HEK293 (cell line): Measurements from ENCODE around the gene OR52I1.

ENCODE experiments used
- CTCF ChIA-PET: fragments of 350-600 bp; formaldehyde crosslinking; extraction: SDS; loops from one replicate; lab custom pipeline; 2021; ENCODE audit warnings: antibody characterized with exemption; lab: Yijun Ruan, JAX
- POLR2A ChIA-PET: fragments of 300-600 bp; formaldehyde crosslinking; extraction: SDS; loops from one replicate; lab custom pipeline; 2020; ENCODE audit warnings: antibody characterized with exemption, inconsistent platforms; lab: Yijun Ruan, JAX
- H3K27ac ChIP-seq: fragments of 200-500 bp; sonication (Bioruptor generic); 2 replicates; pipeline ENCODE4 v1.5.1; 2014; ENCODE audit warnings: low read depth, low read length, control low read depth, inconsistent platforms; ENCODE audit errors: extremely low read depth
- H3K36me3 ChIP-seq, 2 experiments: fragments of 200-500 bp in 1 of 2; sonication (Bioruptor generic) in 1 of 2; 1 replicate in 1 of 2; 2 replicates in 1 of 2; pipeline ENCODE4 v1.5.1; 2014 to 2017; ENCODE audit warnings: inconsistent platforms in 2 of 2, low read length in 2 of 2; ENCODE audit not compliant: control insufficient read depth in 2 of 2, insufficient read depth in 1 of 2
- H3K4me1 ChIP-seq: fragments of 200-500 bp; sonication (Bioruptor generic); 2 replicates; pipeline ENCODE4 v1.5.1; 2014; ENCODE audit warnings: mild to moderate bottlenecking, low read length, inconsistent platforms; ENCODE audit not compliant: control insufficient read depth, insufficient read depth
- H3K4me3 ChIP-seq: 2 replicates; pipeline ENCODE4 v1.5.1; 2011; ENCODE audit warnings: low read depth, mild to moderate bottlenecking, control low read depth, low read length, moderate library complexity
- H3K9me3 ChIP-seq: fragments of 200-500 bp; sonication (Bioruptor generic); 2 replicates; pipeline ENCODE4 v1.5.1; 2014; ENCODE audit warnings: low read depth, low read length, inconsistent platforms; ENCODE audit not compliant: control insufficient read depth, insufficient read depth
- SALL2 ChIP-seq: fragments of 450-650 bp; formaldehyde crosslinking; IDR thresholded peaks from 2 replicates; pipeline ENCODE4 v1.5.0; 2017; ENCODE audit warnings: missing biosample characterization, mild to moderate bottlenecking, missing genetic modification characterization, borderline replicate concordance
- SP7 ChIP-seq: fragments of 450-650 bp; formaldehyde crosslinking; IDR thresholded peaks from 2 replicates; pipeline ENCODE4 v1.5.1; 2016; ENCODE audit warnings: missing biosample characterization, missing genetic modification characterization
- WT1 ChIP-seq: fragments of 450-650 bp; formaldehyde crosslinking; IDR thresholded peaks from 2 replicates; pipeline ENCODE4 v1.5.1; 2016; ENCODE audit warnings: missing biosample characterization, missing genetic modification characterization
- ZBTB17 ChIP-seq: fragments of 450-650 bp; formaldehyde crosslinking; IDR thresholded peaks from 2 replicates; pipeline ENCODE4 v1.5.1; 2016; ENCODE audit warnings: missing biosample characterization, missing genetic modification characterization
- ZBTB20 ChIP-seq: fragments of 450-650 bp; formaldehyde crosslinking; IDR thresholded peaks from 2 replicates; pipeline ENCODE4 v1.5.1; 2016; ENCODE audit warnings: missing biosample characterization, missing genetic modification characterization
- ZEB2 ChIP-seq: fragments of 450-650 bp; formaldehyde crosslinking; IDR thresholded peaks from 2 replicates; pipeline ENCODE4 v1.5.1; 2016; ENCODE audit warnings: missing biosample characterization, missing genetic modification characterization
- ZNF138 ChIP-seq: fragments of 450-650 bp; formaldehyde crosslinking; IDR thresholded peaks from 2 replicates; pipeline ENCODE4 v1.5.1; 2016; ENCODE audit warnings: missing biosample characterization, missing genetic modification characterization, borderline replicate concordance
- ZNF174 ChIP-seq: fragments of 450-650 bp; formaldehyde crosslinking; IDR thresholded peaks from 2 replicates; pipeline ENCODE4 v1.5.0; 2017; ENCODE audit warnings: missing biosample characterization, mild to moderate bottlenecking, missing genetic modification characterization
- ZNF223 ChIP-seq: fragments of 450-650 bp; formaldehyde crosslinking; IDR thresholded peaks from 2 replicates; pipeline ENCODE4 v1.5.1; 2016; ENCODE audit warnings: missing biosample characterization, missing genetic modification characterization
- ZNF24 ChIP-seq: fragments of 450-650 bp; formaldehyde crosslinking; IDR thresholded peaks from 2 replicates; pipeline ENCODE4 v1.5.1; 2016; ENCODE audit warnings: missing biosample characterization, missing genetic modification characterization
- ZNF292 ChIP-seq: fragments of 450-650 bp; formaldehyde crosslinking; IDR thresholded peaks from 2 replicates; pipeline ENCODE4 v1.5.1; 2016; ENCODE audit warnings: low read depth, missing biosample characterization, missing genetic modification characterization, borderline replicate concordance
- ZNF350 ChIP-seq: fragments of 450-650 bp; formaldehyde crosslinking; IDR thresholded peaks from 2 replicates; pipeline ENCODE4 v1.5.0; 2017; ENCODE audit warnings: missing biosample characterization, mild to moderate bottlenecking, missing genetic modification characterization
- ZNF391 ChIP-seq: fragments of 450-650 bp; formaldehyde crosslinking; IDR thresholded peaks from 2 replicates; pipeline ENCODE4 v1.5.1; 2016; ENCODE audit warnings: low read depth, missing biosample characterization, missing genetic modification characterization, borderline replicate concordance
- ZNF416 ChIP-seq: fragments of 450-650 bp; formaldehyde crosslinking; IDR thresholded peaks from 2 replicates; pipeline ENCODE4 v1.5.1; 2016; ENCODE audit warnings: missing biosample characterization, missing genetic modification characterization
- ZNF555 ChIP-seq: fragments of 450-650 bp; formaldehyde crosslinking; conservative IDR thresholded peaks from 2 replicates; pipeline ENCODE4 v1.5.1; 2017; ENCODE audit warnings: missing biosample characterization, mild to moderate bottlenecking, missing genetic modification characterization, inconsistent platforms
- ZNF560 ChIP-seq: fragments of 450-650 bp; formaldehyde crosslinking; IDR thresholded peaks from 2 replicates; pipeline ENCODE4 v1.5.1; 2017; ENCODE audit warnings: missing biosample characterization, missing genetic modification characterization, borderline replicate concordance
- ZNF596 ChIP-seq: fragments of 450-650 bp; IDR thresholded peaks from 2 replicates; pipeline ENCODE4 v1.5.0; 2018; ENCODE audit warnings: missing biosample characterization, mild to moderate bottlenecking, missing genetic modification characterization, moderate library complexity
- ZNF658 ChIP-seq: fragments of 450-650 bp; formaldehyde crosslinking; IDR thresholded peaks from 2 replicates; pipeline ENCODE4; 2016; ENCODE audit warnings: missing biosample characterization, missing genetic modification characterization
- ZNF701 ChIP-seq: fragments of 450-650 bp; formaldehyde crosslinking; IDR thresholded peaks from 2 replicates; pipeline ENCODE4 v1.5.1; 2016; ENCODE audit warnings: missing biosample characterization, missing genetic modification characterization
- ZSCAN16 ChIP-seq: fragments of 450-650 bp; formaldehyde crosslinking; IDR thresholded peaks from 2 replicates; pipeline ENCODE4 v1.5.1; 2016; ENCODE audit warnings: missing biosample characterization, missing genetic modification characterization
- TF ChIP-seq, protein P1 (sequence below): fragments of 450-650 bp; formaldehyde crosslinking; IDR thresholded peaks from 2 replicates; pipeline ENCODE4 v1.5.1; 2016; ENCODE audit warnings: missing biosample characterization, missing genetic modification characterization, low read depth
- TF ChIP-seq, protein P2 (sequence below): fragments of 450-650 bp; formaldehyde crosslinking; IDR thresholded peaks from 2 replicates; pipeline ENCODE4 v1.5.1; 2016; ENCODE audit warnings: missing biosample characterization, missing genetic modification characterization
- TF ChIP-seq, protein P3 (sequence below): fragments of 450-650 bp; formaldehyde crosslinking; IDR thresholded peaks from 2 replicates; pipeline ENCODE4 v1.5.1; 2016; ENCODE audit warnings: missing biosample characterization, missing genetic modification characterization, borderline replicate concordance
- TF ChIP-seq, protein P4 (sequence below): fragments of 450-650 bp; formaldehyde crosslinking; IDR thresholded peaks from 2 replicates; pipeline ENCODE4 v1.5.1; 2016; ENCODE audit warnings: missing biosample characterization, missing genetic modification characterization, borderline replicate concordance
- TF ChIP-seq, protein P5 (sequence below): sonication (generic); formaldehyde crosslinking; IDR thresholded peaks from 2 replicates; pipeline ENCODE4 v1.8.1; 2022; ENCODE audit warnings: mild to moderate bottlenecking, moderate library complexity, missing genetic modification reagents

Gene OR52I1

DNA sequence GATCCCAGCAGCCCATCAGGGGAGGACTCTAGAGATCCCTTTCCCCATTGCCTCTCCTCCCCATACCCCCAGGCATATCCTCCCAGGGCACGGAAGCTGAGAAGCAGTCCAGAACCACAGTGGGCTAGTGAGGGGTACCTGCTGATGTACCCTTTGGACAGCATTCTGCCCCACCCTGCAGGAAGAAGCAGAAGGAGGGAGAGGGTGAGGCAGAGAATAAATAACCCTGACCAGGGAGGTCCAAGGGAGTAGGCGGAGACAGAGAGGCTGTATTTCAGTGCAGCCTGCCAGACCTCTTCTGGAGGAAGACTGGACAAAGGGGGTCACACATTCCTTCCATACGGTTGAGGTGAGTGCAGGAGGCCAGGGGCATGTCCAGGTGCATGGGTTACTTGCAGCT lies 49.8 kb downstream of the OR52I1 start, which contains the start of gene OR51E1:
Gene OR51E1, plus strand, starts transcription at position 301 of the 400 bp plus-strand sequence. CDS start 8,545 bp downstream, outside the sequence.
- Histone ChIP-seq H3K4me3 (no peak within 1 kb of the TSS), H3K4me1 (no peaks in the 10 kb centered on the region), H3K36me3 (no peaks in the 10 kb centered on the region)
- TF ChIP-seq SP7 (tag by site-specific recombination) = no peak
- no peak for TF ChIP-seq ZBTB20 (tag by site-specific recombination)
- TF ChIP-seq ZNF174 (tag by site-specific recombination) = no peak
- TF ChIP-seq, protein P1, sequence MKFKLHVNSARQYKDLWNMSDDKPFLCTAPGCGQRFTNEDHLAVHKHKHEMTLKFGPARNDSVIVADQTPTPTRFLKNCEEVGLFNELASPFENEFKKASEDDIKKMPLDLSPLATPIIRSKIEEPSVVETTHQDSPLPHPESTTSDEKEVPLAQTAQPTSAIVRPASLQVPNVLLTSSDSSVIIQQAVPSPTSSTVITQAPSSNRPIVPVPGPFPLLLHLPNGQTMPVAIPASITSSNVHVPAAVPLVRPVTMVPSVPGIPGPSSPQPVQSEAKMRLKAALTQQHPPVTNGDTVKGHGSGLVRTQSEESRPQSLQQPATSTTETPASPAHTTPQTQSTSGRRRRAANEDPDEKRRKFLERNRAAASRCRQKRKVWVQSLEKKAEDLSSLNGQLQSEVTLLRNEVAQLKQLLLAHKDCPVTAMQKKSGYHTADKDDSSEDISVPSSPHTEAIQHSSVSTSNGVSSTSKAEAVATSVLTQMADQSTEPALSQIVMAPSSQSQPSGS (tag by site-specific recombination) = no peak
- TF ChIP-seq ZNF701 = no peak
- no peak for TF ChIP-seq ZNF350 (tag by site-specific recombination)
- no peak for TF ChIP-seq ZEB2
- no peak for TF ChIP-seq ZNF596
- TF ChIP-seq ZNF292 (tag by site-specific recombination) = no peak
- TF ChIP-seq, protein P2, sequence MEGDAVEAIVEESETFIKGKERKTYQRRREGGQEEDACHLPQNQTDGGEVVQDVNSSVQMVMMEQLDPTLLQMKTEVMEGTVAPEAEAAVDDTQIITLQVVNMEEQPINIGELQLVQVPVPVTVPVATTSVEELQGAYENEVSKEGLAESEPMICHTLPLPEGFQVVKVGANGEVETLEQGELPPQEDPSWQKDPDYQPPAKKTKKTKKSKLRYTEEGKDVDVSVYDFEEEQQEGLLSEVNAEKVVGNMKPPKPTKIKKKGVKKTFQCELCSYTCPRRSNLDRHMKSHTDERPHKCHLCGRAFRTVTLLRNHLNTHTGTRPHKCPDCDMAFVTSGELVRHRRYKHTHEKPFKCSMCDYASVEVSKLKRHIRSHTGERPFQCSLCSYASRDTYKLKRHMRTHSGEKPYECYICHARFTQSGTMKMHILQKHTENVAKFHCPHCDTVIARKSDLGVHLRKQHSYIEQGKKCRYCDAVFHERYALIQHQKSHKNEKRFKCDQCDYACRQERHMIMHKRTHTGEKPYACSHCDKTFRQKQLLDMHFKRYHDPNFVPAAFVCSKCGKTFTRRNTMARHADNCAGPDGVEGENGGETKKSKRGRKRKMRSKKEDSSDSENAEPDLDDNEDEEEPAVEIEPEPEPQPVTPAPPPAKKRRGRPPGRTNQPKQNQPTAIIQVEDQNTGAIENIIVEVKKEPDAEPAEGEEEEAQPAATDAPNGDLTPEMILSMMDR (tag by site-specific recombination) = no peak
- TF ChIP-seq, all 188 proteins: peak for 0
- Histone ChIP-seq H3K9me3 (no peaks in the 10 kb centered on the region), H3K27ac (no peak within 1 kb of the TSS)
- ChIA-PET CTCF (interaction anchor here (1.2 kb wide), 1 partner anchor 17 kb away, joined by 4 read pairs; no protein-coding TSS in a partner anchor), POLR2A (no interaction called here)

DNA sequence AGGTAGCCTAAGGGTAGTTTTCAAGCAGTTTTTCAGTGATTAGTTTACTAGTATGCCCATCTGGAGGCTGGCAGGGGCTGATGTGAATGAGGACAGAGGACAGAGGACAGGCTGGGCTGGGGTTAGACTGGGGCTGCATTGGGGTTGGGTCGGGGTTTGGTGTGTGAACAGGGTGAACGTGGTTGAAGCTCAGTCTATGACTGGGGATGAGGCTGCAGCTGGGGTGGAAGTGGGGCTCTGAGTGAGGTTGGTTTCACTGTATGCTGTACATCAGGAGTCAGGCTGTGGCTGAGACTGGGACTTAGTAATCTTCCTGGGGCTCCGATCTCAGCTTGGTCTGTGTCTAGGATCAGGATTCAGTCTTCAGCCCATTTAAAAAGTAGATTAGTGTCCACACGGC lies 50.4 kb downstream of the OR52I1 start:
- Histone ChIP-seq H3K9me3 (no peaks in the 10 kb centered on the region), H3K4me1 (no peaks in the 10 kb centered on the region), H3K4me3 (no peak overlapping the region), H3K36me3 (no peaks in the 10 kb centered on the region), H3K27ac (no peak overlapping the region)
- POLR2A ChIA-PET = no interaction called here
- TF ChIP-seq ZSCAN16 (tag by site-specific recombination) (no peak), WT1 (tag by site-specific recombination) (no peak), ZBTB17 (no peak), ZNF560 (tag by site-specific recombination) (no peak), ZNF138 (tag by site-specific recombination) (no peak), ZNF555 (no peak), ZNF223 (no peak), ZNF658 (no peak), ZNF391 (tag by site-specific recombination) (no peak), SALL2 (tag by site-specific recombination) (no peak), ZNF416 (tag by site-specific recombination) (no peak), ZNF24 (tag by site-specific recombination) (no peak)
- TF ChIP-seq, protein P3, sequence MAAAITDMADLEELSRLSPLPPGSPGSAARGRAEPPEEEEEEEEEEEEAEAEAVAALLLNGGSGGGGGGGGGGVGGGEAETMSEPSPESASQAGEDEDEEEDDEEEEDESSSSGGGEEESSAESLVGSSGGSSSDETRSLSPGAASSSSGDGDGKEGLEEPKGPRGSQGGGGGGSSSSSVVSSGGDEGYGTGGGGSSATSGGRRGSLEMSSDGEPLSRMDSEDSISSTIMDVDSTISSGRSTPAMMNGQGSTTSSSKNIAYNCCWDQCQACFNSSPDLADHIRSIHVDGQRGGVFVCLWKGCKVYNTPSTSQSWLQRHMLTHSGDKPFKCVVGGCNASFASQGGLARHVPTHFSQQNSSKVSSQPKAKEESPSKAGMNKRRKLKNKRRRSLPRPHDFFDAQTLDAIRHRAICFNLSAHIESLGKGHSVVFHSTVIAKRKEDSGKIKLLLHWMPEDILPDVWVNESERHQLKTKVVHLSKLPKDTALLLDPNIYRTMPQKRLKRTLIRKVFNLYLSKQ (tag by site-specific recombination) = no peak
- TF ChIP-seq, protein P4, sequence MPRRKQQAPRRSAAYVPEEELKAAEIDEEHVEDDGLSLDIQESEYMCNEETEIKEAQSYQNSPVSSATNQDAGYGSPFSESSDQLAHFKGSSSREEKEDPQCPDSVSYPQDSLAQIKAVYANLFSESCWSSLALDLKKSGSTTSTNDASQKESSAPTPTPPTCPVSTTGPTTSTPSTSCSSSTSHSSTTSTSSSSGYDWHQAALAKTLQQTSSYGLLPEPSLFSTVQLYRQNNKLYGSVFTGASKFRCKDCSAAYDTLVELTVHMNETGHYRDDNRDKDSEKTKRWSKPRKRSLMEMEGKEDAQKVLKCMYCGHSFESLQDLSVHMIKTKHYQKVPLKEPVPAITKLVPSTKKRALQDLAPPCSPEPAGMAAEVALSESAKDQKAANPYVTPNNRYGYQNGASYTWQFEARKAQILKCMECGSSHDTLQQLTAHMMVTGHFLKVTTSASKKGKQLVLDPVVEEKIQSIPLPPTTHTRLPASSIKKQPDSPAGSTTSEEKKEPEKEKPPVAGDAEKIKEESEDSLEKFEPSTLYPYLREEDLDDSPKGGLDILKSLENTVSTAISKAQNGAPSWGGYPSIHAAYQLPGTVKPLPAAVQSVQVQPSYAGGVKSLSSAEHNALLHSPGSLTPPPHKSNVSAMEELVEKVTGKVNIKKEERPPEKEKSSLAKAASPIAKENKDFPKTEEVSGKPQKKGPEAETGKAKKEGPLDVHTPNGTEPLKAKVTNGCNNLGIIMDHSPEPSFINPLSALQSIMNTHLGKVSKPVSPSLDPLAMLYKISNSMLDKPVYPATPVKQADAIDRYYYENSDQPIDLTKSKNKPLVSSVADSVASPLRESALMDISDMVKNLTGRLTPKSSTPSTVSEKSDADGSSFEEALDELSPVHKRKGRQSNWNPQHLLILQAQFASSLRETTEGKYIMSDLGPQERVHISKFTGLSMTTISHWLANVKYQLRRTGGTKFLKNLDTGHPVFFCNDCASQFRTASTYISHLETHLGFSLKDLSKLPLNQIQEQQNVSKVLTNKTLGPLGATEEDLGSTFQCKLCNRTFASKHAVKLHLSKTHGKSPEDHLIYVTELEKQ = no peak
- TF ChIP-seq, protein P5, sequence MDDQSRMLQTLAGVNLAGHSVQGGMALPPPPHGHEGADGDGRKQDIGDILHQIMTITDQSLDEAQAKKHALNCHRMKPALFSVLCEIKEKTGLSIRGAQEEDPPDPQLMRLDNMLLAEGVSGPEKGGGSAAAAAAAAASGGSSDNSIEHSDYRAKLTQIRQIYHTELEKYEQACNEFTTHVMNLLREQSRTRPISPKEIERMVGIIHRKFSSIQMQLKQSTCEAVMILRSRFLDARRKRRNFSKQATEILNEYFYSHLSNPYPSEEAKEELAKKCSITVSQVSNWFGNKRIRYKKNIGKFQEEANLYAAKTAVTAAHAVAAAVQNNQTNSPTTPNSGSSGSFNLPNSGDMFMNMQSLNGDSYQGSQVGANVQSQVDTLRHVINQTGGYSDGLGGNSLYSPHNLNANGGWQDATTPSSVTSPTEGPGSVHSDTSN (CRISPR knock-in tag) = no peak
- CTCF ChIA-PET = interaction anchor here (0.6 kb wide), 1 partner anchor 10 kb away, joined by 3 read pairs; no protein-coding TSS in a partner anchor
